HepG2 (cell line): ENCODE results near the gene STMN3. TPM values are rescaled to one million over a fixed set of nuclear protein-coding genes. Genes with fewer than 3 reads are reported as not detected.
A peak's percentile ranks its signal among the peaks of the same experiment; 100 is the strongest.

Source experiments
- BCLAF1 ChIP-seq: fragments of 450-650 bp; IDR thresholded peaks from 2 replicates; pipeline ENCODE4 v1.6.1; 2017; ENCODE audit warnings: mild to moderate bottlenecking
- BORCS8-MEF2B ChIP-seq: sonication (generic); formaldehyde crosslinking; IDR thresholded peaks from 2 replicates; pipeline ENCODE4 v1.8.0; 2022; ENCODE audit warnings: mild to moderate bottlenecking, missing genetic modification reagents
- CCDC6 ChIP-seq: sonication (generic); formaldehyde crosslinking; IDR thresholded peaks from 2 replicates; pipeline ENCODE4 v1.8.1; 2022; ENCODE audit warnings: mild to moderate bottlenecking, missing genetic modification reagents, moderate library complexity
- NR0B2 ChIP-seq: sonication (generic); formaldehyde crosslinking; IDR thresholded peaks from 2 replicates; pipeline ENCODE4 v1.4.0; 2020; ENCODE audit warnings: mild to moderate bottlenecking, missing genetic modification reagents
- RERE ChIP-seq: IDR thresholded peaks from 2 replicates; pipeline ENCODE4 v1.6.1; 2016; ENCODE audit warnings: low read depth, missing genetic modification reagents, missing compliant biosample characterization
- SAP130 ChIP-seq: IDR thresholded peaks from 2 replicates; pipeline ENCODE4 v1.6.1; 2016; ENCODE audit warnings: low read depth
- SIX1 ChIP-seq: sonication (generic); formaldehyde crosslinking; IDR thresholded peaks from 2 replicates; pipeline ENCODE4 v1.4.0; 2020; ENCODE audit warnings: missing genetic modification reagents, borderline replicate concordance
- ZBTB10 ChIP-seq: sonication (generic); formaldehyde crosslinking; IDR thresholded peaks from 2 replicates; pipeline ENCODE4 v1.4.0; 2020; ENCODE audit warnings: missing genetic modification reagents, borderline replicate concordance
- ZBTB26 ChIP-seq: IDR thresholded peaks from 2 replicates; pipeline ENCODE4 v1.6.1; 2016; ENCODE audit warnings: missing compliant biosample characterization, missing genetic modification reagents, borderline replicate concordance
- ZFP36L2 ChIP-seq: sonication (generic); formaldehyde crosslinking; IDR thresholded peaks from 2 replicates; pipeline ENCODE4 v1.4.0; 2020; ENCODE audit warnings: missing genetic modification reagents
- ZNF546 ChIP-seq: sonication (generic); formaldehyde crosslinking; conservative IDR thresholded peaks from 2 replicates; pipeline ENCODE4 v1.8.1; 2023; ENCODE audit warnings: mild to moderate bottlenecking, missing genetic modification reagents
- ZNF784 ChIP-seq: sonication (generic); formaldehyde crosslinking; IDR thresholded peaks from 2 replicates; pipeline ENCODE4 v1.5.1; 2020; ENCODE audit warnings: missing genetic modification reagents, mild to moderate bottlenecking, borderline replicate concordance
- ZNF850 ChIP-seq: sonication (generic); formaldehyde crosslinking; conservative IDR thresholded peaks from 2 replicates; pipeline ENCODE4 v1.9.0; 2021; ENCODE audit warnings: mild to moderate bottlenecking, missing genetic modification reagents
- polyA plus RNA-seq, 8 experiments: library from polyadenylated mRNA; depleted of rRNA in 3 of 8; stranded (reverse) in 7 of 8; unstranded in 1 of 8; fragments of >200 nt; fragmentation: Illumina TruSeq in 4 of 8; extraction: Trizol in 4 of 8; gene quantifications; 2 replicates each; pipeline versions ENCODE4 v1.2.1 to v1.2.3, GENCODE V29; 2011 to 2016; ENCODE audit warnings: low read depth in 4 of 8, missing spikeins in 1 of 8, mixed read lengths in 1 of 8; ENCODE audit not compliant: insufficient read depth in 1 of 8
- total RNA-seq, 5 experiments: library from RNA; depleted of rRNA; stranded (reverse); fragments of >200 nt; fragmentation: Illumina TruSeq; extraction: Trizol; gene quantifications; 2 replicates each; pipeline ENCODE4 v1.2.3, GENCODE V29; 2016; ENCODE audit warnings: low read depth in 1 of 5

STMN3 gene
- total and polyA plus RNA-seq, 2 of the 13 experiments (the other 11 are each of a cell fraction or from before 2014, with no cell fraction given) = 21.0 to 48.3 TPM

- TF ChIP-seq ZBTB10 (CRISPR knock-in tag) (peak; percentile 91), ZNF850 (CRISPR knock-in tag) (peak; percentile 76; the same call in 1 of the 2 replicates), ZNF546 (CRISPR knock-in tag) (peak; percentile 99), BORCS8-MEF2B (CRISPR knock-in tag) (peak; percentile 99), SAP130 (CRISPR knock-in tag) (peak; percentile 99), ZBTB26 (peak; percentile 97), SIX1 (CRISPR knock-in tag) (peak; percentile 76), CCDC6 (CRISPR knock-in tag) (peak; percentile 97), NR0B2 (CRISPR knock-in tag) (peak; percentile 99), ZNF784 (CRISPR knock-in tag) (peak; percentile 96; the same call in 1 of the 2 replicates), BCLAF1 (no peak), ZFP36L2 (CRISPR knock-in tag) (peak; percentile 99), RERE (peak; percentile 73; the same call in 1 of the 2 replicates)
Measured at GRCh38 chr20:63653041-63653973, at the start of gene STMN3 (continued).
